Stimulated activated CD4-positive, alpha-beta T cell treated with anti-CD3 and anti-CD28 coated beads, Interleukin-2, amount 100 ng/mL, for 24 hours (primary cell): ENCODE data around the gene OR5F1.

Source experiments
- DNase-seq, 2 donors: peaks; one replicate each; pipeline ENCODE4 v3.0.0-alpha.2; 2020

OR5F1 gene

DNA sequence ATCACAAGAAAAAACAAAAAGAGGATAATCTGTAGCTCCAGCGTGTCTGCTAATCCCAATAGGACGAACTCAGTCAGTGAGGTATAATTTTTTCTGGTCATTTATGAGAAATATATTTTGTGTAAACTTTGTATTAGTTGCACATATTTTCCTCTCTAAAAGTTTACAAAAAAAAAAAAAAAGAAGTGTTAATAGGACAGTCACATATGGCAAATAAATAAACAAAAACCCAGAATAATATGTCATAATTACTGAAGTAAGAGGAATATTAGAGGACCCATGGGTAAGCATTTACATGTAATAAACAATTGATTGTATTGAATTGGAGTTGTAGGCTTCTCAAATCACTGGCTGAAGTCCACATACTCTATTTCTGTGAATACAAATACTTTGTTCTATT lies at the start of gene OR5F1:
TSS of gene OR5F1 (minus strand) at position 101 of the 400 bp plus-strand sequence. CDS start at position 101, 0 bp downstream.
- no peak for DNase-seq

DNA sequence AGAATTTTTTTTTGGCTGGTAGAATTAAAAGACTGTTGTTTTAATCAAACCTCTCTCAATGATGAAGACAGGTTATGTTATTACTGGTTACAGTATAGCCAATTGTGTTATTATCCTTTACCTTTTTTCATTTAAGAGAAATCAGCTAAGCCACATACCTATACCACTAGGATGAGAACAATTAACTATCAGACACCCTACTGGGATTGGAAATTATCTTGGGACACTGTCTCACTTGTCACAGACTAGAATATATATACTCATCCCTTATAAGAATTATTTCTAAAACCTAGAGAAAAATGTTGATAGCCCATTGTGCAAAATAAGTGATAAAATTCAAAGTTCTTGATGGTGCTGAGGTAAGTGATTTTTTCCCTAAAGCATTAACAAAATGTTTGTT lies 32.9 kb upstream of the OR5F1 start, which contains the start of gene OR5AS1:
TSS of gene OR5AS1 (plus strand) at position 301 of the 400 bp plus-strand sequence. CDS start 2,765 bp downstream, outside the sequence.
- no peak for DNase-seq

DNA sequence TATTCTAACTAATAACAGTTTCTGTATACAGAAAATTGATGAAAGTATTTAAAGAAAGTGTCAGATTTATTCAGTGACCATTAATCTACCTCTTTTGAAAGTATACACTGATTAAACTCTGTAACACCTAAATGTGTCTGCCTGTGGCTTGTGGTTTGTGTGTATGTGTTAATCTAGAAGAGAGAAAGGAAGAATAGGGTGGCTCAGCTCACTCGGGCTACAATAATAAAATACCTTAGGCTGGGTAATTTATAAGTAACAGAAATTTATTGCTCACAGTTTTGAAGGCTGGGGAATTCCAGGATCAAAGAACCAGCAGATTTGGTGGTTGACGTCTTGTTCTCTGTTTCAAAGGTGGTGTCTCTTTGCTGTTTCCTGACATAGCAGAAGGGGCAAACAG lies 19.4 kb upstream of the OR5F1 start:
- DNase-seq = no peak

DNA sequence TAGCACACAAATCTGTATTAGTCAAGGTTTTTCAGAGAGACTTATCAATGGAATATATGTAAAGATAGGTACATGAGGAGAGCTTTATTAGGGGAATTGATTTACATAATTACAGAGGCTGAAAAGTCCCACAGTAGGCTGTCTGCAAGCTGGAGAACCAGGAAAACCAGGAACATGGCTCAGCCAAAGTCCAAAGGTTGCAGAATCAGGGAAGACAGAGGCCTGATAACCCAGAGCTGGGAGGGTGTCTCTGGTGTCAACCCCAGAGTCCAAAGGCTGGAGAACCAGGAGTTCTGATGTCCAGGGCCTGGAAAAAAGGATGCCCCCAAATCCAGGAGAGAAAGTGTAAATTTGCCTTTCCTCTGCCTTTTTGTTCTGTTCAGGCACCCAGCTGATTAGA lies 16.3 kb upstream of the OR5F1 start:
- DNase-seq = no peak

DNA sequence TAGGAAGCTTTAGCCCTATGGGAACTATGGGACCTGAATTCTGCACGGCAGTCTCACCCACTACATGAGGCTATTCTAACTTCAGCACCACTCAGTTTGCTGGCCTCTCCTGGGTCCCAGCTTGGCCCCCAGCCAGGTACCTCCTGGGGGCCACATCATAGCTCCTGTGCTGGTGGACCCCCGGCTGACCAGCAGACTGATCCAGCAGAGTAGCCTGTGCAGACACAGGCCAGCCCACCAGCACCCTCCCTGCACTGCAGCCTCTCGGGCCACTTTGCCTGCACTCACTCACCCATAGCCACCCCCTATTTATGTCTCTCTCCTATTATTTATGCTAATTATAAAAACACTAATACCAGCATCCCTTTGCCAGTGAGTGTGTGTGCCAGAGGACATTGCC lies 23.5 kb downstream of the OR5F1 start:
- DNase-seq = no peak

DNA sequence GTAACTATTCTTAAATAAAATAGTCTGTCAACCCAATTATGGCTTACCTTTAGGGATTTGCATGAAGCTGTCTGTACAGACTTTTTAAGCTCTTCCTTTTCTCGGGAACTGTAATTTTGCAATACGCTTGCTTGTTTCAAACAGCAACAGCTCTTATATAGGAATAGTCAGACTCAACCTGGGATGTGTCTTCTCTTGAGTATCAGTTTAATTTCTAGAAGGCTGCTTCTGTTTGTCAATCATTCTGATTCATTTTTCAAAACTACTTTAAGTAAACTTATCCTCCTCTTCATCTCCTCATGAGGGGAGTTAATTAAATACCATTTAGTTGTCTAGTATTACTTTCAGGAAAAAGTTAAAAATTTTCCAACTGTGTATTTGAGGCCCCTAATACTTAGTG lies 24.6 kb downstream of the OR5F1 start, which contains the start of gene OR10AG1:
TSS of gene OR10AG1 (minus strand) at position 101 of the 400 bp plus-strand sequence. CDS start at position 63, 38 bp downstream.
- no peak for DNase-seq

DNA sequence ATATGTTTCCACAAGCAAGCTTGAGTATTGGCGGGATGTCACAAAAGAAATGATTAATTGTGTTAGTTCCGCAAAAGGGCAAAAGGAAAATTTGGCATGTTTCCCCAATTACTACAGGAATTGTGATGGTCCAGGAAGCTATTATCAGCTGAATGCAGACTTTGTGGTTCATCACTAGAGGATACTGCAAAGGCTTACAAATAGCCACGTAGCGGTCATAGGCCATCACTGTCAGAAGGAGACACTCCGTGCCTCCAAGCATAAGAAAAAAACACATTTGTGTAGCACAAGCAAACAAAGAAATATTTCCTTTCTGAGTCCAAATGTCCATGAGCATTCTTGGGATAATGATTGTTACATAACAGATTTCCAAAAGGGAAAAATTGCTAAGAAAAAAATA lies 26.5 kb downstream of the OR5F1 start:
- no peak for DNase-seq

DNA sequence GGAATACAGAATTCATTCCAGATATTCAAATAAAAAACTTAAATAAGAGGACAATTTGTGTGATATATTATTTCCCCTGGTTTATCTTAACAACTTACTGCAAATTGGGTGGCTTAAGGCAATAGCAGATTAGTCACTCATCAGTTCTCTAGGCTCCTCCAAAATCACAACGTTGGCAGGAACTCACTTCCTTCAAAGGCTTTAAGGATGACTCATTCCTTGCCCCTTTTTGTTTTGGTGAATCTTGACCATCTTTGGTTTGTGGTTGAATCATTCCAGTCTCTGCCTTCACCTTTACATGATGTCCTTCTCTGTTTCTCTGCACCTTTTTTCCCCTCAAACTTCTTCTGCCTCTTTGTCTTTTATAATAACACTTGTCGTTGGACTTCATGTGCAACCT lies 28.0 kb downstream of the OR5F1 start:
- no peak for DNase-seq

DNA sequence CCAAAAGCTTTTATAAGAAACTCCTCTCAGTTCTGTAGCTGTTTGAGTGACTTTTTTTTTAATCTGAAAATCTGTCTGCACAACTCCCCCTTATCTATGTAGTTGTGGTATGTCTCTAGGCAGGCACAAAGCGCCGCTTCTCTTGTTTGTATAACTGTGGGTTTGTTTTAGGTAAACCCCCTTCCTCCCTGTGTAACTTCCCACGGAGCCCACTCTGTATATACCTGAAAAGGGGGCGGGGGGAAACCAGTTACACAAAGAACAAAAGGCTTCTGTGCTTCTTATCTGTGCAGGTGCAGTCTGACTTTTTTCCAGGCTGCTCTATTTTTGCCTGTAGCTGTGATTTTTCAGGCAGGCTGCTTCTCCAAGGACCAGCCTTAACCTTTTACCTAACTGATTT lies 37.9 kb downstream of the OR5F1 start:
- no peak for DNase-seq

DNA sequence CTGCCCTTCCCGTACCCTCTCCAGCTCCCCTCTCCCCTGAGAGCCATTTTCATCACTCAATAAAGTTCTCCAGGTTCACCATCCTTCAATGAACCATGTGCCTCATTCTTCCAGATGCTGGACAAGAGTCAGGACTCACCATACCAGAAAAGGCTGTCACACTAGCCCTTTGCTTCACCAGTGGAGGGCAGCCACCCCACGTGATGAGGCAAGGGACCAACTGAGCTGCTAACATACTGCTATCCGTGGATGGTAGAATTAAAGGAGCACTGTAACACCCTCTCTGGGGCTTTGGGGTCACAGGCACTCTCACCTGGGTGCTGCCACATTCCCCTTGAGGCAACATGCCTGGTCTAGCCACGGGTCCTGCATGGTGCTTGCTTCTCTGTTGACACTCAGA lies 45.1 kb downstream of the OR5F1 start:
- no peak for DNase-seq
